HG03565 (cell line): ENCODE results near the gene PNPLA6.

Source experiments
- ATAC-seq: cut with Tn5 transposase; IDR thresholded peaks from one replicate; pipeline ENCODE4 v1.9.1; 2021; ENCODE audit warnings: mild to moderate bottlenecking, moderate library complexity; ENCODE audit not compliant: unreplicated experiment

The PNPLA6 gene

GRCh38 chr19:7535047-7535997 is at the start of gene PNPLA6:
TSS of gene PNPLA6 (plus strand) at chr19:7535717. CDS start at chr19:7535789, 72 bp downstream.
- peak; percentile 69 for ATAC-seq

GRCh38 chr19:7486923-7487322 is 48.6 kb upstream of the PNPLA6 start:
- no peak for ATAC-seq

DNA sequence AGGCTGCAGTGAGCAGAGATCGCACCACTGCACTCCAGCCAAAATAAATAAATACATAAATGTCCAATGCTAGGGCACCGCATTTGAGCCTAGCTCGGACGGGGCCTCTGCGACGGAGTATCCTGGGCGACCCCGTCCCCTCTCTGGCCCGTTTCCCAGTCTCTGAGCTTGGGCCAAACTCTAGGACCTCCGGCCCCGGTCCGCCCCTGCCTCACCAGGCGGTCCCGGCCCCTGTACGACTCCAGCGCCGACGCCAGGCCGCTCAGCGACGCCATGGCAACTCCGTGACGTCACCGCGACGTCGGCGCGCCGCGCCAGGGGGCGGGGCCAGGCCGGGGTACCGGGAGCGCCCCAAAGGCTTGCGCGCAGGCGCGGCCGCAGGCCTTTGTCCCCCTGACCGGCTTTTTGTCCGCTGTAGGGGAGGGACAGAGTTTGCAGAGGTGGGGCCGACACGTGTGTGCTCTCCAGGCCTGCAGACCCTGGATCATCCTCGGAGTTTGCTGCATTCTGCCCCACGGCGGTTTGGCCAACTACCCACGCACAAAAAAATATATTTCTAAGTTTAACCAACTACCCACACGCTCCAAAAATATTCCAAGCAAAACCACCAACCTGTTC is 46.7 kb upstream of the PNPLA6 start, which contains the start of gene PEX11G:
Gene PEX11G, minus strand, starts transcription at position 300 of the 618 bp plus-strand sequence. Its CDS starts 25 bp downstream, at position 275.
- peak; percentile 61 for ATAC-seq

- no peak for ATAC-seq
Observed at GRCh38 chr19:7489609-7490044, 45.9 kb upstream of the PNPLA6 start.

DNA sequence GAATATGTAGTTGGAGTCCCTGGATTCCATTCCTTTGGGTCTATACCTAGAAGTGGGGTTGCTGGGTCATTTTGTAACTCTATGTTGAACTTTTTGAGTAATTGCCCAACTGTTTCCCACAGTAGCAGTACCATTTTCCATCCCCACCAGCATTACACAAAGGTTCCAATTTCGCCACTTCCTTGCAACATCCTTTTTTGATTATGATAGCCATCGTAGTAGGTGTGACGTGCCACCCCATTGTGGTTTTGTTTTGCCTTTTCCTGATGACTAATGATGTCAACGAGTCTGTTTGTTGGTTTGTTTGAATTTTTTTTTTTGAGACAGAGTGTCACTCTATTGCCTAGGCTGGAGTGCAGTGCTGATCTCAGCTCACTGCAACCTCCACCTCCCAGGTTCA is 43.4 kb upstream of the PNPLA6 start:
- no peak for ATAC-seq

GRCh38 chr19:7492558-7492957 is 43.0 kb upstream of the PNPLA6 start:
- no peak for ATAC-seq

- no peak for ATAC-seq
Observed at GRCh38 chr19:7494416-7495098, 41.0 kb upstream of the PNPLA6 start.

GRCh38 chr19:7497292-7497691 is 38.2 kb upstream of the PNPLA6 start:
- no peak for ATAC-seq

GRCh38 chr19:7500811-7501450 is 34.6 kb upstream of the PNPLA6 start:
- ATAC-seq, result no peak

- no peak for ATAC-seq
Observed at GRCh38 chr19:7502552-7502951, 33.0 kb upstream of the PNPLA6 start.

DNA sequence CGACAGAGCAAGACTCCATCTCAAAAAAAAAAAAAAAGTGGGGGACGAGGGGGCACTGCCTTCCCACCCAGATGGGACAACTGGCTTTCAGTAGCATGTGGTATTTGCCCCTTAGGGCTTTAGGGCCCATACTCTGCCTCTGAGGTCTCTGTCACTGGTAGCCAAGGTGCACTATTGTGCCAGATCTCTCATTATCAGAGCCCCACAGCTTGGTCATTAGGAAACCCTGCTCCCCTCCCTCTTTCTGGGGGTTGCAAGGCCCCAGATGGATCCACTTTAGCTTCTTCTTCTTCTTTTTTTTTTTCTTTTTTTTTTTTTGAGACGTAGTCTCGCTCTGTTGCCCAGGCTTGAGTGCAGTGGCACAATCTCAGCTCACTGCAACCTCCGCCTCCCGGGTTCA is 30.8 kb upstream of the PNPLA6 start:
- ATAC-seq, result no peak

GRCh38 chr19:7505288-7505681 is 30.2 kb upstream of the PNPLA6 start:
- ATAC-seq, result no peak

DNA sequence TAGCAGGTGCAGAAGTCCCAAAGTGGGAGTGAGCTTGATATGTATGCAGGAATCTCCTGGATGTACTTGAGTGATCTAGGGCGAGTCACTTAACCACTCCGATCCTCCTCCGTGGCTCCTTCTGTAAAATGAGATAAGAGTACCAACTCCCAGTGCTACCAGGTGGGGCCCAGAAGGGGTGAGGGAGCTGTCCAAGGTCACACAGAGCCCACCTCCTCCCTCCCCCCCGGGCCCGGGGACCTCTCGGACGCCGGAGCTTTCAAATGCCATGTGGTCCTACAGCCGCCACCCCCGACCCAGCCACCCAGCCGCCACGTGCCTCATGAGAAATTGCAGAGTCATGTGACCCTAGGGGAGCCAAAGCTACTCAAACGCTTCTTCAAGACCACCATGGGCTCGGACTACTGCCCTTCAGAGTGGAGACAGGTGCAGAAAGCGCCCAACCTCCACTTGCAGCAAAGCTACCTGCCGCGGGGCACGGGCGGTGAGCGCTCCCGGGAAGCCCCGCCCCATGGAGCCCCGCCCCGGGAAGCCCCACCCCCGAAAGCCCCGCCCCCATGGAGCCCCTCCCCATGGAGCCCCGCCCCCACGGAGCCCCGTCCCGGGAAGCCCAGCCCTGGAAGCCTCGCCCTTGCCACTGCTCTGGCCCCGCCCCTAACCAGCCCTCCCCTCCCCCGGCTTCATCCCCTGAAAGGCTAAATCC is 29.7 kb upstream of the PNPLA6 start:
- ATAC-seq, result no peak

- no peak for ATAC-seq
Observed at GRCh38 chr19:7506385-7507328, 28.9 kb upstream of the PNPLA6 start.

- ATAC-seq, result no peak
Observed at GRCh38 chr19:7507884-7508283, 27.6 kb upstream of the PNPLA6 start.

DNA sequence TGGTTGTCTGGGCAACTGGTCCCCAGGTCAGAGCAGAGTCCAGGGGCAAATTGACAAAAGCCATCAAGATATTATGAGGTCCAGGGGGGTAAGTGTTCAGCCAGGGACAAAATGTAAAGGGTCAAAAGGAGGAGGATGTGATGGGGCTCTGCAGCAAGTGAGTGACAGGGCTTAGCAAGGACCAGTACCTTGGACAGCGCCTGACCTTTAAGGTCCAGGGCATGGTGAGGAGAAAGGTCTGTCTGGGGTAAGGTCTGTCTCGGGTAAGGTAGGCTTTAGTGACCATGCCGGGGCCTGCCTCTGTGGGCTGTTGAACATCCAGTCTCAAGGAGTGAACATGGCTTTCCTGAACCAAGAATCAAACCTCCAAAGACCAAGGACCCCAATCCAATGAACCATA is 25.9 kb upstream of the PNPLA6 start:
- ATAC-seq, result no peak

DNA sequence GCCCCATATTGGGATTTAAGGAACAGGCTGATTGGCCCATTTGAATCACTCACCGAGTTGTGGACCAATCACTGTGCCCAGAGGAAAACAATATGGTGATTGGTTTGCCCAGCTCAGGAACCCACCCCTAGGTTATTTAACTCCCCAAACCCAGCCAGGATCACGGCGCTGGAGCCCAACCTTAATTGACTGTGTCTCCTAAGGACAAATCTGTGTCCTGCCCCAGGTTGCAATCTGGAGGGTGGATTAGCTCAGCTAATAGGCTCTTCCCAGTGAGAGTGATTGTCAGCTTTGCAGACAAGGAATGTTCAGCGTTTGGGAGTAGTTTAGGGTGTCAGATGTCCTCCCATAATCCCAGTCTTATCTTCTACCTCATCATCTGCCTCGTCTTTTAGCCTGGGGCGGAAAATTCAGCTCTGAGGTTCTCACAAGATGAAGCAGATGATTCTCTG is 23.1 kb upstream of the PNPLA6 start:
- no peak for ATAC-seq

DNA sequence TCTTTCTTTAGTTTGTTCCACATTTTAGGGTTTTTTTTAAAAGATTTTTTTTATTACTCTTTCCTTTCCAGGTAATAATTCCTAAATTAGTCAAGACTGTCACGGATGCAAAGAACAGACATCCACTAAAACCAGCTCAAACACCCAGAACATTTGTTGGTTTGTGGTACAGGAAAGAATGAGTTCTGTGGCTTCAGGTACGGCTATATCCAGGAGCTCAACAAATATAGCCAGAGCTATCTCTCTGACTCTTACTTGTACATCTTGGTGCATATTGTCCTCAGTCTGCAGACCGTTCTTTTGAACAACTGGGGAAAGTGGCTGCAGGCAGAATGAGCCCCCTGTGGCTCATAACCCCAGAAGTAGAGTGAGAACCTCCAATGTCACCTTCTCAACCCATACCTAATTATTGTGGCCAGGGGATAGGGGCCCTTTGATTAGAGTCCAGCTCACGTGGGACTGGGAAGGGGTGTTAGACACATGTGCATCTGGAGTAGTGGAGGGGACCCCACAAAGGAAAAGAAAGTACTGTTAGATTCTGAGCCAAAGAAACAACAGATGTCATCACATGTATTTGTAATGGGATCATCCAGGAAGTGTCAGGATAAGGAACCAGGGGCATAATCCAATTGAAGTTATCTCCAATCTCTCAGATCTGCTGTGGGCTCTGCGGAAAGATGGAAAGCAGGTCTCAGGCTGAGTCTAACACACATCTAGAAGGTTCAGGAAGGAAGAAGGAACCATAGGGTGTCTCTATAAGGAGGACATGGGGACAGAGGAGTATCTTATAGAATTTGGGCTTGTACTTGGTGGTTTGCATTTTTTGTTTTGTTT is 21.5 kb upstream of the PNPLA6 start:
- no peak for ATAC-seq
